Activated T-helper 1 cell treated with anti-CD3 and anti-CD28 coated beads, Interleukin-2, amount 50 U/mL, for 16 hours (primary cell): Measurements from ENCODE around the gene RASSF8.

ENCODE experiments used
- DNase-seq, 2 donors: peaks; one replicate each; pipeline ENCODE4 v3.0.0-alpha.2; 2020; ENCODE audit warnings: low read depth in 1 of 2, low spot score in 1 of 2

RASSF8 gene

DNA sequence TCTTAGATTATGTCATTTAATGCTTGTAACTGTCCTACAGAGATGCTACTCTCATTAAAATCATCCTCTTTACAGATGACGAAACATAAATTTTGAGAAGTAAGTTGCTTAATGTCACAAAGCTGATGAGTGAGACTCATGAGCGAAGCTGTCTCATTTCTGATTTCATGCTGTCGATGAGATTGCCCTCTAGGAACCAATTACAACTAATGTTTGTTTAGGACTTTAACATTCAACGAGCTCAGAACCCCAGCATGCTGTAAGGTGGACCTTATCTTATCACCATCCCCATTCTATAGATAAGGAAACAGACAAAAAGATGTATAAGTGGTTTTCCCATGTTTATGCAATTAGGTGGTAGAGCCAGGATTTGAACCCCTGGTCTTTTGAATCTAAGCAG lies 143.3 kb downstream of the RASSF8 start:
- DNase-seq, result no peak

DNA sequence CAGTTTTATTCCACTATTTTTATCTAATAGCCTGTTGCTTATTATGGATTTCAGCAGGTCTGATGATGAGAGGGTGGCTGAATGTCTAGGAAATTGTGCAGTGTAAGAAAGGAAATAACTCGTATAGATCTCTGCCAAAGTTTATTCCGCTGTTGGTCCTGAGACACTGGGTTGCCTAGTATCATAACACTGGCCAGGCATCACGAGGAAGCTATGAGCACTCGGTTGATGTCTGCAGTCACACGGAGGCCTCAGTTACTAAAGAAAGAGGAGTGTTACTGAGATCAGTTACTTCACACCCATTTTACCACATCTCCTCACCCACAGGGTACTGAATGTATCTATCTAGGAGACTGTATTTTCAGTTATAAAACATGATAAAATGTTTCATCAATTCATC lies 144.5 kb downstream of the RASSF8 start:
- DNase-seq, result no peak

DNA sequence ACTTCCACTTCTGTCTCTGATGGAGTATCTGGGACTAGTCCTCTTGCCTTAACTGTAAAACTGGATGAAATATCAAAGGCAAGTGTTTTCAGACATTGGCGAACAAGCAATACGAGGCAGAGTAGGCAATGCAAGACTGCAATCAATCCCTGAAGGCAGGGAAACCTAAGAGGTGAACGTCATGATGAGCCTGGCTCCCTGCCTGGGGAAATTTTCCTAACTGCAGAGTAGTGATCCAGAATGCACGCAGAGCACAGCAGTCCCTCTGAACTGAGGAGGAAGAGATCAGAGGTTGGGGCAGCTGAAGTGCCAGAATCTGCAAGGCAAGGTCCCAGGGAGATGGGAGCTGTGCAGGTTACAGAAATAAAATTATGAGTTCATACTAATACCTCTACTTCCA lies 147.9 kb downstream of the RASSF8 start:
- no peak for DNase-seq

DNA sequence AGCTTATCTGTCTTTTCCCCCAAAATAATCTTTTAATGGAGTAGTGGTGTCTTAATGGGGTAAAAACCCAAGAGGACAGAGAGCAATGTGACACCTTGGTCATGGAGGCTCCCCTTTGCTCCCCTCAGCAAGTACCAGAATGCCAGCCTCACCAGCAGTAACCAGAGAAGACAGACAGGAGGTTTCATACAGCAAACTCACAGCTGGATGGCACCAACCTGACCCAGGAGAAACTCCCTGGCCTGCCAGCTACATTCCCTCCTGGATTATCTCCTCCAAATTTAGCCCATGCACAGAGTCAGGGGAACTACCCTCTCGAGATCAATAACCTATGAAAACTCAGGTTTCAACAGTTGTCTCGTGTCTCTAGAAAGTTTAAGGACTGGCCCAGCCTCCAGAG lies 150.4 kb downstream of the RASSF8 start:
- no peak for DNase-seq

DNA sequence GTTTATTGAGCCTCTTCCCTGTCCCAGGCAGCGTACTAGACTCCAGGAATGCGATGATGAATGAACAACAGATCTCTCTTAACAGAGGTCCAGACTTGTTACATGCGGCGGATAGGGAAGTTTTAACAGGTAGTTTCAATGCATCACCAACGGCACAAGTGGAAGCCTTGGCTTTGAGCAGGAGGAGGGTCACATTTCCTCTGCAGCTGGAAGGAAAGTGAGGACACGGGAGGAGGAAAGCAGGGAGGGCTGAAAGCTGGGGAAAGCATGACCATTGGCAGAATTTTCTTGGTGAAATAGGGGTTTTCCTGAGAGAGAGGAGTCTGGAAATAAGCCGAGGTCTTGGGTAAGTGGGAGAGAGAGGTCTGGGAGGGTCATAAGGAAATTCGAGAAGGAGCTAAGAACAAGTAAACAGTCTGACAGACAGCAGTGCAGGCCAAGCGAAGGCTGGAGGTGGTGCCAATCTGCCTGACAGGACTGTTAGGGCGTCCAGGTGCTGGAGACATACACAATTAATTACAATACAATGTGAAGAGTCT lies 150.9 kb downstream of the RASSF8 start:
- no peak for DNase-seq

DNA sequence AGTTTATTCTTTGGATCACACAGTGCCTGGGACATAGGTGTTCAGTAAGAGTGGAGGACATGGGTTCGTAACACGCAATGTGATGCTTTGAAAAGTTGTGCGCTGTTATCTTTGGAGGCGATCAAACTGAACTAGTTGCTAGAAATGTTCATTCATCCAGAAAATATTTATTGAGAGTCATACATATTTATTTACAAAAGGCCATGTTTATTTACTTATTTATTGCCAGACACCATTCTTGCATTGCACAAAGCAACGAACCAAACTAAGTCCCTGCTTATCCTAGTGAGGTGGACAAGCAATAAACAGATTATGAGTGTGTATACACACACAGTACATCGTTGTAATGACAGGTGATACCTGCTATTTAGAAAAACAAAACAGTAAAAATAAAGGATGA lies 153.8 kb downstream of the RASSF8 start:
- DNase-seq, result no peak

DNA sequence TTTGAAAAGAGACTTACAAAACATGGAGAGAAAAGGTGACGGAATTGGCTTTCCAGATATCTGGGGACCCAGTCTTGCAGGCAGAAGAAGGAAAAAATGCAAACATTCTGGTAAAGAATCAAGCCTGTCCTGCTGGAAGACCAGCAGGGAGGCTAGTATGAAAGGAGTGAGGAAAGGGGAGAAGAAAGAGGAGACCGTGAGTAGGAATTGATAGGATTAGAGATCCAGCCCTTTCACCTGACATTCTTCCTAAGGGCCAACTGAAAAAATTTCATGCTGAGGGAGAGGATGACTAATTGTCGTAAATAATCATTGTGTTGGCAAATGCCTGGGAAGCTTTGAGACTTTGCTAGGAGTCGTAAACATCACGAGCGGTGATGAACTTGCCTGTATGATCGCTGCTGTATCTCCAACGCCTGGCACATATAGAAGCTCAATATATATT lies 154.2 kb downstream of the RASSF8 start:
- DNase-seq, result no peak

DNA sequence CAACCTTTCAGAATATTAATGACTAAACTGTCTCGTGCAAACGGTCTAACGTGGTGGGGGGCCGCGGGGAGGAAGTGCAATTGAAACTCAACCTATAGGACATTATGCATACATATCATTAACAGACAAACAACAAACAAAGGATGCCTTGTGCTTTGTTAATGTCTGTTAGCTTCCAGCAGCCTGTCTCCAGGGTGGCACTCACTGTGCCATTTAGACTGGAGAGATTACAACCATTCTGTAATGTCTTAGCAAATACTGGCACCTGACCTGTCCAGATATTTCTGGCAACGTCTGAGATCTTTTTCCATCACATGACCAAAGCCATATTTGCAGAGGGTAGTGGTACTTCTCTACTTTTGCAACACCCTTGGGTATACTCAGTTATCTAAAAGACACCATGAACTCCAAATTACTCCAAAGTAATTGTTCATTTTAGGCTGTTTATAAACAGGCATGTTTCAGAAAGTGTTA lies 154.7 kb downstream of the RASSF8 start:
- no peak for DNase-seq

DNA sequence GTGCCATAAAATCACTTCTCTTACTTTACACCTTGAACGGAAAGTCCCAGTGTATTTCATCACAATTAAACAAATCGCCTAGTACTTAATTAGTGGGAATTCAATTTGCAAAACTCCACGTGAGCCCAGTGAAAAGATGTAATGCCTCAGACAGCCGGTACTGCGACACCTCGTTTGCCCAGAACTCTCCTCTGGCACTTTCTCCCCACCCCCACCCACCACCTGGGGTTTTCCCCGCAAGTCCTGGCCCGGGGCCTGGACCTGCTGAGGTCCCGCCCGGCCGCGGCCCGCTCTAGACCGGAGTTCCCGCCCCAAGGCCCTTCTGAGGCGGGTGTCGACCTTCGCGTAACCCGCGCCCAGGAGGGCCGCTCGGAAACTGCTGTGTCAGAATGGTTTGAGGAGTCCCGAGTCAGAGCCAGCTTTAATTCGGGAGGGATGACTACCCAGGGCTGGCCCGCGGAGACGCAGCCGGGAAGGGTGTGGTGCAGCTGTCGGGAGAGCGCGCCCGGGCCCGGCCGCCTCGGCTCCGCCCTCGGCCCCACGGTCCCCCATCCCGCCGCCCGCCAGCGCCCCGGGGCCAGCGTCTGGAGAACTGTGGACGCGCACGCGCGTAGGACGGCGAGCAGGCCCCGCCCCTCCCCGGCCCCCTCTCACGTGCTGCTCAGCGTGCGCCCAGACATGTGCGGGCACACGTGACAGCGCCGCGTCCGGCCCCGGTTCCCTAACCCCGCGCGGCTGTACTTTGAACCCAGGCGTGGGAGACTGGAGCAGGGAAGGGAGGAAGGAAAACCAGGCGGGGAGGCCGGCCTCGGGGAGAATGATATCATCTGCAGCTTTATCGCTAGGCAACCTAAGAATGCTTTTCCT lies 155.6 kb downstream of the RASSF8 start:
- DNase-seq, result peak; percentile 23 to 53

DNA sequence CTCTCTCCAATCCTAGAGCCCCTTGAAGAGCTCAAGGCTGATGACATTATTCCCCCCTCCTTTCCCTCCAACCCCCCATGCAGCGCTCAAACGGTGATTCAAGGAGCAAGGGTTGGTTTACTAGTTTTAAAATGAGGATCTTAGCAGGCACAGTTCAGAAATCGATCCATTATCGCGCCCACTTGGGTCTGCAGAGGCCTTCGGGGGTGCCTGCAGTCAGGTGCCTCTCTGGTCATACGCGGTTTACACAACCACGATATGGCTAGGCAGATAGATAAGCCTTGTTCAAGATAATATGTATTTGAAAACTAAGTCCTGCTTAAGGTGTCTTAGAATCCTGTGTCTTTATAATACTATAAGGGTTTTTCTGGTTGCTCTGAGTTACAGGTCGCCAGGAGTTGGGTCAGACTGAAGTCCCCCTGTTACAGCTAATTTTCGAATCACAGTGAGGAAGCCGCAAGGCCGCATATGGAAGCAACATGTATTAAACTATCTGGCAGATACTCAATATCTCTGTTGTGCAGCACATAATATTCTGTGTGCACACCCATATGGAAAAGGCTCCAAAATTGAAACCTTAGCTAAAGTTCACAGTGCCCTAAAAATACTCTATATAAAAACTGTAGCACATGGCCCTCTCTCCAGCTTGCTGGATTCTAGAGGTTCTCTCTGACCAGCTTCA lies 156.4 kb downstream of the RASSF8 start:
- no peak for DNase-seq

DNA sequence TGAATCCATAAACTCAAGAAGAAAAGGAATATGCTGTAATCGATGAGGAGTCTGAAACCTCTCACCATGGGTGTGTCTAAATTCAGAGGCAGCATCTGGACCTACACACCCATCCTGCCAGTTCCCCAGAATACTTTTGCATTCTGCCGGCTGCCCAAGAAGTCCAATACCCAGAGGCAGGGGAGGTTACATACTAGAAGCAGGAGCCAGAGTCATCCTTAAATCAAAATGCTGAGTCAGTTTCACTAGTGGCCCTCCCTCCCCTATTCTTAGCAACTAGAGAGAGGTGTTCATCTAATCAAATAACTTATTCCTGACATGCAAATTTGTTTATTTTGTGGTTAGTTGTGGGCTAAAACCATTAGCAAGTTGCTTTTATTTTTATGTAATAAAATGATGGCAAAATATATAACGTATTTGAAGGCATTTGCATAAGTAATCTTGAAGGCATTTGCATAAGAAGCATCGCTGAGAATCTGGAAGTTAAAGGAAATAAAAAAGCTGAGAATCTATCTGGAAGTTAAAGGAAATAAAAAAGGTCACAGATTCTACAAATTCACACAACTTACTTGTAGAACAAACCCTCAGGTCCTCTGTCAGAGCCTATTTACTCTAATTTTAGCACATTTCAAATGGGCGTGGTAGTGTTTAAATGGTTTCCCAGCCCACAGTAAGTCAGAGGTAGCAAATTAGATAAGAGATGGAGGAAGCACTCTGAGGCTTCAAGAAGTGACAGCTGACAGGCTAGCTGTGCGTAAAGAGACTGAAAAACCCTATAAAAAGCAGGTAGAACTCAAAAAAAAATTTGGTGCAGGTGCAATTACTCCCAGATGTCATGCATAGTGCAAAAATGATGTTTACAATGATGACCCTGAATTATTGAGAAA lies 158.6 kb downstream of the RASSF8 start:
- DNase-seq, result no peak

DNA sequence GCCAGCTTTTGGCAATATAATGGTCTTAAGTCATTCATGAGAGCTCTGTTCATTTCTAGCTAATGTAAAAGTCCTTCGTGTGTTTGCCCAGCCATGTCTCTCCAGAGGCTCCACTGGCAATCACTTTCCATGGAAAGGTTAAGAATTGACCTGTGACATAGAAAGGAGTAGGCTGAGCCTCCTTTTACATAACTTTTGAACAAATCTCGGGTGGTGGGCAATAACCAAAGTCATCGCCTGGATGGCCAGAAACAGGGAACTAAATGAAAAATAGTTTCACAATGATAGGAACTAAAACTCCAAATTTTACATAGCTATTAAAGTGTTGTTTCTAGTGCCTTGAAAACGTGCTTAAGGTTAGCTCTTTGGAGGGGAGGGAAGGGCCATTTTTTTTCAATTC lies 159.8 kb downstream of the RASSF8 start:
- no peak for DNase-seq

DNA sequence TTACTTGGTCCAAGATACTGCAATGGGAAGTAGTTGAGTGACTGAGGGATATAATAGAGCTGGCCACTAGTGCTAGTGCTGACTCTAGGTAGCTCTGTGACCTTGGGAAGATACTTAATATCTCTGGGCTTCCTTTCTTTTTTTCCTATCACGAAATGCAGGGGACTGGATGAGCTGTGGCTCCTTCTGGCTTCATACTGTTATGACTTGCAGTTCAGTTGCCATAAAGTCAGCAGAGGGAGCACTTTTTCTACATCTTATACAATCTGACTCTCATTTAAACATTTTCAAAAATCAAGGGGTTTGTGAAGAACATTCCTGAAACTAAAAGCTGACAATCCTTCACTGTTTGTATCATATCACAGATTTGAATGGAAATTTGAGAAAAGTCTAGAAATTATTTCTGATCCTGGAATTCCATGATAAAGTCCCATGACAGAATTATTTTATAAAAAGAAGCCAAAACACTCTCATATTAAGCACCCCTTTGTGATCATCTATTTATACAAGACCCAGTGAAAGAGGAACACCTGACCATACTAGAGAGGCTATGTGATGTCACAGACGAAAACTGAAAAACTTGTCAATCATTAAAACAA lies 161.0 kb downstream of the RASSF8 start:
- DNase-seq, result no peak

DNA sequence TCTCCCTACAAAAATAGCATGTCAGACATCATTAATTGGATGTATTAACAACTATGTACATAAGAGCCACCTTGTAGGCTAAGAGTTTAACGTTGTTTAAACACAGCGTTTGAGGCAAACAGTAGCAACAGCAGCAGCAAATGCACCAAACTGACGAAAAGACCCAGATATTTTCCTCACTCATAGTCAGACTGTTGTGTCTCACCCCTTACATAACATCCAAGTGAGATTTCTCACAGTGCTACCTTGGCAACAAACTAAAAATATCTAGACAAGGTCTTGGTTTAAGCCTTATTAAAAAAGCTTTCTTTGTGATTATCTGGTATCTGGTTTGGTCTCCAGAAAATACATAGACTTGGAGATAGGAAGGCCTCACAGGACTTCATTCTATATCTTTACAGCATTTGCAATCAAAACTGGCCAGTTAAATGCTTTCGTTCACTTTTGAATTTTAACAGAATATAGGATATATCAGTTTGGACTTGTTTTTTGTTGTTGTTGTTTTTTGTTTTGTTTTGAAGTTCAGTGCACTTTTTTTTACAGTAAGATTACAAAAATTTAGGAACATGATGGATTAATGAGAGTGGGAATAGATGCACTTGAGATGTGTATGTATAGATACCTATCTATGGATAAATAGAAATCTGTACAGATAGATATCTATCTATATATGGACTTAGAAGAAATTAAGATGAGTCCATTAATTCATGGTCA lies 162.2 kb downstream of the RASSF8 start:
- DNase-seq, result no peak

DNA sequence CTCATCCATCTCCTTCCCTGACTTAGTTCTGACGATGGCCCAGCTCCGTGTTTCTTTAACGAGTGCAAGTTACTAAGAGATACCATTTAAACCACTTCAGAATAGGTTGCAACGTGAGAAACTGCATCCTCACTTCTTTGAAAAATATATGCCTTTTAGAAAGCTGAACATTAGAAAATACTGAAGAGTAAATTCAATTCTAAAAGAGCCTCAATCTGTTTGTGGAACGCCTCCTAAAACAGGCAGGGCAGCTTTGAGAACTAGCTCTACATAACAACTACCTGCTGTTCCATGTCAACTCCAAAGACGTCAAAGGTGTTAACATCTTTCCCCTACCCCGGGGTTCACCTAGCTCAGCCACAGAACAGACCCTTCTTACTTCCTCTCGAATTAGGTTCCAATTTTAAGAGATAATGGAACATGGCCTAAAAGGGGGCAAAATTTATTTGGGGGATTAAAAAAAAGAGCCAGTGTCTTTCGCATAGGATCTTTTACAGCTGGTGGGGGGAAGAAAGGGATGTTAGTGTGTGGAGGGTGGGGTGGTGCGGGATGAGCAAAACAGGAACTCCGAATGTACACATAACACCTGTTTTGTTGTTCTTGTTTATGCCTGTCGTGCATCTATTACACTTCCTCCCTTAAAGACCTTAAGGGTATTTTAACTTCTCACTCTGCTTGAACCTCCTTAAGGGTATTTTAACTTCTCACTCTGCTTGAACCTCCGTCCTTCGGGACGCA lies 163.0 kb downstream of the RASSF8 start:
- no peak for DNase-seq

DNA sequence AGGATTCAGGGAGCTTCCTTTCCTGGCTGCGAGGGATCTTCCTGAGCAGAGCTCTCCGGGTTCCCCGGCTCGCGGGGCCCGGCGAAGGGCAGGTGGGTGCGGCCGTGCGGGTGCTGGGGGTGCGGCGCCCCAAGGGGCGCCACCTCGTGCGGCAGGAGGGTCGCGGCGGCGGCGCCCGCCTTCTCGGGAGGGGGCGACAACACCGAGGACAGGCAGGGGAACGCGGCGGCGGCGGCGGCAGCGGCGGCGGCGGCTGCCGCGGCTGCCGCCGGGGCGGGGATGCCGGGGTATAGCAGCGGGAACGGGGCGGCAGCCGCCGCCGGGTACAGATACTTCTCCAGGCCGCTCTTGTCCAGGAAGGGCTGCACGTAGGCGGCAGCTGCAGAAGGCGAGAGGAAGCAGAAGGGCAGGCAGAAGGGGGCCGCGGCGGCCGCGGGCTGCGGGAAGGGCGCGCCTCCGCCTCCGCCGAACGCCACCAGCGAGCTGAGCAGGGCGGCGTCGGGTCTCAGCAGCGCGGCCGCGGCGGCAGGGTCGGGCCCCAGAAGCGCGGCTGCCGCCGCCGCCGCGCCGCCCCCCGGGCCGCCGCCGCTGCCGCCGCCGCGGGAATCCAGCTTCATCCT lies 163.7 kb downstream of the RASSF8 start:
- no peak for DNase-seq

DNA sequence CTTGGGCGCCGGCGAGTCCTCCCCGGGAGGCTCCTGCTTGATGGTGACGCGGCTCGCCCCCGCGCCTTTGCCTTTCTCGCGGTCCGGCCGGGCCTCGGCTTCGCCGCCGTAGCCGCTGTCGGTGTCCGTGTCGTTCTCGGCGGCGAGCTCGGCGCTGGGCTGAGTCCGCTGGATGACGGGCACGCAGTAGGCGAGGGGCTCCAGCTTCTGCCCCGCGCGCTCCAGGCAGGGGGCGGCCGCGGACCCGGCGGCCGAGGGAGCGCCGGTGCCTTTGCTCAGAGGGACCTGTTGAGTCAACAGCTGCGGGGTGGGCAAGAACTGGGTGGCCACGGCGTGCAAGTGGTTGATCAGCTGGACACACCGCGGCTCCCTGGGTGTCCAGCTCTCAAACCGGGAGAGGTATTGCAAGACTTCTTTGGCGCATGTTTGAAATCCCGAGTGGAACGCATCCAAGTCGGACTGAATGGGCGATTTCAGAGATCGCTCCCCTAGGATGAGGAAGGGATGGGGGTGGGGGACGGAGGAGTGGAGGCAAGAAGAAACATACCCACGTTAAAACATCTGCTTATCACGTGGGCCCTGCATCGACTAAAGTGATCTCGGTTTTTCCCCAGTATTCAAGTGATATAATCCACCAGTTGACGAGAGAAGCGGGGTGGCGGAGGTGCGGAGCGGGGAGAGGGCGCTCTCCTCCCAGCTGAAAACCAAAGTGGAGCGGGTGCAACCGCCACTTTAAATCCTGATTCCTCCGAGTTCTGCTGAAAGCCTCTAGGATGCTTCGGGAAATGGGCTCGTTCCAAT lies 164.4 kb downstream of the RASSF8 start:
- DNase-seq, result no peak

DNA sequence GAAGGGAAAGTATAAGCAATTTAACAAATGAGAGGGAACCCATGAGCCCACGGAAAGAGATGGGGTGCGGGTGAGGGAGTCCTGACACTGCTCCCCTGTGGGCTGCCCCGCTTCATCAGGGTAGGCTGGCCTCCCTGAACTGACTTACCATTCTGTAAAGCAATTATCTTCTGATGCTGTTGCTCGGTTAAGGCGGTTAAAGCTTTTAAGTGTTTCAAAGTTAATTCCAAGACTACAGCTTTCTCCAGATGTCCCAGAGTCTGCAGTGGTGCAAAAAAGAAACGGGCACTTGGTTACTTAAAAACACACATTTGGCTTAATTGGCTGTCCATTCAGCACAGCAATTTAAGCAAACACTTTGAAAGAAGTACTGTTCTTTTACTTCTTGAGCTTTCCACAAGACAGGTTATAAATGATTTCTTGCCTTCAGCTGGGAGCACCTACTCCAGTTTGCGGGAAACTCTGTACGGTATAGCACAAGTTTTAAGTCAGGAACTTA lies 165.0 kb downstream of the RASSF8 start:
- DNase-seq, result no peak
